ENCODE results near the gene GOLGA8J.
"Not testable (repeated sequence)": the region's sequence is repeated elsewhere in the genome, so short reads cannot be mapped to it uniquely, and the experiment has no call there.

The GOLGA8J gene

DNA sequence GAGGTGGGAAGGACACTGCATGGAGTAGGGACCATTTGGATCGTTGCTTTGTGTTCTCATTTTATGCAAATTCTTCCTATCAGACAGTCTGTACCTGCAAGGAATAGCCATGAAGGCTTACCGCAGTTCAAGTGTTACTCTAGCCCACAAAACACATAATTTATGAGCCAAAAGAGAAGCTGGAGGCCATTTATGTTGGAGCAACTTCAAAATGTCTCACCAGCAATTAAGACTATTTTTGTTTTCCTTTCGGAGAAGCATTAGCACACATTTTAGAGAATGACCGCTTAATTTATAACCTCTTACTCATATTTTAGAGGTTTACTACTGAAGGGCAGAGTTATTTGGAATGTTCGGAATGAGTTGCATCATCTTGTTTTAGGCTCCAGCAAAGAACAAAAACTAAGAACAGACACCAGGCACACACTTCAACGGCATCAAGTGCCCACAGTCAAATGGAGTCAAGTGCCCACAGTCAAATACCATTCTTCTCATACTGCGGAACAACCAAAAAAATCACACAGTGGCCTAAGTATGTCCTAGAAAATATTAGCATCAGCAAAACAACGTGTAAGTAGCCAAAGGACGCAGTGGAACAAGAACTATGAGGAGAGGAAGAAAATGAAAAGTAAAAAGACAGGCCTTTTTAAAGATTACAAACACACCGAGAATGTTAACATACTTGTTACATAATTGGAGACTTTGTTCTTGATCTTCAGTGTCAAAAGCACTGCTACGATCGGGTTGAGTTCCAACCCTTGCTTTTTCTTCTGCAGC, 17.5 kb upstream of the GOLGA8J start:
- peak; percentile 50 for DNase-seq
- H3K4me3 ChIP-seq (ENCODE audit: low read depth, low read length) = no peak overlapping the region
- no peaks in the 10 kb centered on the region for H3K27me3 ChIP-seq (replicated peaks)
- peak overlapping the region; percentile 52 for H3K27ac ChIP-seq
- in situ Hi-C loops (cut with HindIII; ENCODE audit: low pct_ligation_motif_present, low sequenced_read_pairs) = no loop called here
- H3K36me3 ChIP-seq (replicated peaks) = no peaks in the 10 kb centered on the region
- TF ChIP-seq CTCF (IDR thresholded peaks at IDR 0.05; ENCODE audit: low read depth, low read length, missing control alignments) = no peak

- H3K36me3 ChIP-seq (replicated peaks) = no peaks in the 10 kb centered on the region
- no peak for DNase-seq
- no peak overlapping the region for H3K27ac ChIP-seq
- TF ChIP-seq CTCF (IDR thresholded peaks at IDR 0.05; ENCODE audit: low read depth, low read length, missing control alignments) = no peak
- no peaks in the 10 kb centered on the region for H3K27me3 ChIP-seq (replicated peaks)
- no peak overlapping the region for H3K4me3 ChIP-seq (ENCODE audit: low read depth, low read length)
- in situ Hi-C loops (cut with HindIII; ENCODE audit: low pct_ligation_motif_present, low sequenced_read_pairs) = no loop called here
Observed at GRCh38 chr15:30068326-30068725, 14.4 kb upstream of the GOLGA8J start.

GRCh38 chr15:30072630-30073029, 10.1 kb upstream of the GOLGA8J start:
- no peak for DNase-seq
- Histone ChIP-seq H3K27me3 (replicated peaks) (no peaks in the 10 kb centered on the region), H3K36me3 (replicated peaks) (no peaks in the 10 kb centered on the region), H3K4me3 (ENCODE audit: low read depth, low read length) (no peak overlapping the region), H3K27ac (no peak overlapping the region)
- in situ Hi-C loops (cut with HindIII; ENCODE audit: low pct_ligation_motif_present, low sequenced_read_pairs) = no loop called here
- no peak for TF ChIP-seq CTCF (IDR thresholded peaks at IDR 0.05; ENCODE audit: low read depth, low read length, missing control alignments)

GRCh38 chr15:30073915-30074314, 8.8 kb upstream of the GOLGA8J start:
- H3K27ac ChIP-seq = no peak overlapping the region
- H3K27me3 ChIP-seq (replicated peaks) = no peaks in the 10 kb centered on the region
- H3K4me3 ChIP-seq (ENCODE audit: low read depth, low read length) = no peak overlapping the region
- no peaks in the 10 kb centered on the region for H3K36me3 ChIP-seq (replicated peaks)
- no peak for DNase-seq
- no peak for TF ChIP-seq CTCF (IDR thresholded peaks at IDR 0.05; ENCODE audit: low read depth, low read length, missing control alignments)
- in situ Hi-C loops (cut with HindIII; ENCODE audit: low pct_ligation_motif_present, low sequenced_read_pairs) = no loop called here

- not testable (repeated sequence) for H3K27ac ChIP-seq; H3K36me3 ChIP-seq (replicated peaks); H3K4me3 ChIP-seq (ENCODE audit: low read depth, low read length); H3K27me3 ChIP-seq (replicated peaks); DNase-seq
- in situ Hi-C loops (cut with HindIII; ENCODE audit: low pct_ligation_motif_present, low sequenced_read_pairs) = loop anchor here (25.0 kb wide), 1 partner anchor 144 kb away; no protein-coding TSS in a partner anchor
Observed at GRCh38 chr15:30080816-30081215, 1.9 kb upstream of the GOLGA8J start.

DNA sequence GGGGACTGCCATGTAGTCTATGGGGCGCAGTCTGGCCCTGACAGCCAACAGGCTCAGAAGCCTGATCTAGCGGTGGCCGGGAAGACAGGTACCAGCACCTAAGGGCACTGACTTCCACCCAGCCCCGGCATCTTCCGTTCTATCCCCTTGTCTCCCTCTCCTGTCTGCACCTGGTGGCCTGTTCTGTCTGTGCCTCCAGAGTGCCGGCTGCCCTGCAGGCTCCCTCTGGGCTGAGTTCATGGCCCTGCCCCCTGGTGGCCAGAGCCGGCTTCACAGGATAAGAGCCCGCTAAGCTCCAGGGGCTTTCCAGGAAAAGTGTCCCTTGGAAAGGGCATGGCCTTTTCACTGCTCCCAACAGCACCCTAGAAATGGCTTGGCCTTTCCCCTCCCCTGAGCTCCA, 15.1 kb downstream of the GOLGA8J start:
- not testable (repeated sequence) for DNase-seq; H3K27me3 ChIP-seq (replicated peaks); H3K36me3 ChIP-seq (replicated peaks); H3K4me3 ChIP-seq (ENCODE audit: low read depth, low read length); H3K27ac ChIP-seq
- in situ Hi-C loops (cut with HindIII; ENCODE audit: low pct_ligation_motif_present, low sequenced_read_pairs) = loop anchor here (25.0 kb wide), 1 partner anchor 161 kb away; no protein-coding TSS in a partner anchor

DNA sequence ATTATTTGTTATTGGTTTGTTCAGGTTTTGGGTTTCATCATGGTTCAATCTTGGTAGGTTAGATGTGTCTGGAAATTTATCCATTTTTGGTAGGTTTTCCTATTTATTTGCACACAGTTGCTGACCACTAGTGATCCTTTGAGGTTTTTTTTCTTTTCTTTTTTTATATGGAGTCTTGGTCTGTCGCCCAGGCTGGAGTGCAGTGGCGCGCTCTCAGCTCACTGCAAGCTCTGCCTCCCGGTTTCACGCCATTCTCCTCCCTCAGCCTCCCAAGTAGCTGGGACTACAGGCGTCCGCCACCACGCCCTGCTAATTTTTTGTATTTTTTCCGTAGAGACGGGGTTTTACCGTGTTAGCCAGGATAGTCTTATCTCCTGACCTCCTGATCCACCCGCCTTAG, 20.1 kb downstream of the GOLGA8J start:
- H3K27me3 ChIP-seq (replicated peaks); H3K27ac ChIP-seq; H3K36me3 ChIP-seq (replicated peaks); H3K4me3 ChIP-seq (ENCODE audit: low read depth, low read length); DNase-seq; in situ Hi-C loops (cut with HindIII; ENCODE audit: low pct_ligation_motif_present, low sequenced_read_pairs): not testable (repeated sequence)

DNA sequence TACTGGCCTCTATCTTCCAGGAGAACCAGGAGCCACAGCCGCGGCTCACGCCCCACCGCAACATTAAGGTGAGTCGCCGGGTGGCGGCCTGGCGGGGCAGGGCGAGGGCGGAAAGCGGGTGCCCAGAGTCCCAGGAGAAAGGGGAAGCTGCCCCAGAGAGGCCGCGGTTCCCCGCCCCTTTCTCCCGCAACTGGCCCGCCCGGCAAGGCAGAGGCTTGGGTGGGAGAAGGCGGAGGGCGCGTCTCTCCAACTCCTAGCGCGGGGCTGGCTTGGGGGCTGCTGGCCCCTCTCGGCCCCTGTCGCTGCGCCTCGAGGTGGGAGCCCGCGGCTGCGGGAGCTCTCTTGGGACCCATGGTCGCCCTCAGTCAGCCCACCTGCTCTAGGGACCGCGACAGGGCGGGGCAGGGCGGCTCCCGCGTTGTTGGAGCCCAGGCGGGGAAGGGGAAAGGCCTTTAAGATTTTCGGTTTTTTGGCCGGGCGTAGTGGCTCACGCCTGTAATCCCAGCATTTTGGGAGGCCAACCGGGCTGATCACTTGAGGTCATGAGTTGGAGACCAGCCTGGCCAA, 21.3 kb downstream of the GOLGA8J start:
- in situ Hi-C loops (cut with HindIII; ENCODE audit: low pct_ligation_motif_present, low sequenced_read_pairs); H3K36me3 ChIP-seq (replicated peaks); H3K27ac ChIP-seq; DNase-seq; H3K27me3 ChIP-seq (replicated peaks): not testable (repeated sequence)
- peak overlapping the region; percentile 37 for H3K4me3 ChIP-seq (ENCODE audit: low read depth, low read length)

DNA sequence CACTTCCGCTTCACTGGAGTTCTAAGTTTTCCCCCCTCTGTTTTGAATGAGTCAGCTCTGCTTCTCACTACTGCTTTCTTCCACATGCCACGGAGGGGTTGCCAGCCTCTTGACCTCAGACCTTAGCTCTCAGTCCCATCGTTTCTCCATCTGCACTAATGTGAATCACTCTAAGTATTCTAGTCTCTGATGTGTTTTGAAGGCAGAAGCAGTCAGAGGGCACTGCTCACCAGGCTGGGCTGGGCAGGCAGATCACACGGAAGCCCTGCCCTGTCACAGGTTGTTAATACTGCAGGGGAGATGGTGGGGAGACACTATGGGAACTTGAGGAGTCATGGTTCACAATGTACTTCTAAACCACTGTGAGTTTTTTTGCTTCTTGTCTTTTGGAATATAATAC, 27.8 kb downstream of the GOLGA8J start:
- H3K27ac ChIP-seq; H3K36me3 ChIP-seq (replicated peaks); H3K4me3 ChIP-seq (ENCODE audit: low read depth, low read length); H3K27me3 ChIP-seq (replicated peaks); DNase-seq; in situ Hi-C loops (cut with HindIII; ENCODE audit: low pct_ligation_motif_present, low sequenced_read_pairs): not testable (repeated sequence)

DNA sequence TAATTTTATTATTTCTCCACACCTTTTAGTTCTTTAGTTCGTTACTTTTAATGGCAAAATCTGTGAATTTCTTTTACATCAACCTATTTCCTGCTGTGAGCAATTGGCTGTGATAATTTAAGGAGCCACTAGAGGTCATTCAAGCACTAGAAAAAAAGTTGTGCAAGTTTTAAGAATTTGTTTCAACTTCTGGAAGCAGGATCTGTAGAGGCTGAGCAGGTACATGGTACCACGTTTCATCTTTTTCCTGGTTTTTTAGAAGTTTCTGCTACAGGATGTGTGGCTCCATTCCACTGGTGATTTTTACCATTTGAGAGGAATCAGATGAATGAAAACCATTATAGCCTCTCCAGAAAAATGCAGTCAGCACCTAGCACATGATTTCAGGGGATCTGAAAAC, 47.3 kb downstream of the GOLGA8J start:
- H3K36me3 ChIP-seq (replicated peaks); DNase-seq; H3K27me3 ChIP-seq (replicated peaks); in situ Hi-C loops (cut with HindIII; ENCODE audit: low pct_ligation_motif_present, low sequenced_read_pairs); H3K27ac ChIP-seq; H3K4me3 ChIP-seq (ENCODE audit: low read depth, low read length): not testable (repeated sequence)
